GM12865 (cell line): ENCODE measurements around the gene AK1.
A peak's percentile ranks its signal among the peaks of the same experiment; 100 is the strongest.

Experiments
- DNase-seq: peaks from one replicate; pipeline ENCODE4 v3.0.0; 2010; ENCODE audit warnings: low read depth
- H3K4me3 ChIP-seq: 2 replicates; pipeline ENCODE4 v1.5.1; 2011; ENCODE audit warnings: mild to moderate bottlenecking, low read depth, low read length, control low read depth
- TF ChIP-seq, protein P1 (sequence below): IDR thresholded peaks from 2 replicates; pipeline ENCODE4 v1.5.1; 2011; ENCODE audit warnings: low read length, control low read depth, low read depth, inconsistent platforms; ENCODE audit not compliant: insufficient read depth; ENCODE audit errors: missing control alignments

Gene AK1

DNA sequence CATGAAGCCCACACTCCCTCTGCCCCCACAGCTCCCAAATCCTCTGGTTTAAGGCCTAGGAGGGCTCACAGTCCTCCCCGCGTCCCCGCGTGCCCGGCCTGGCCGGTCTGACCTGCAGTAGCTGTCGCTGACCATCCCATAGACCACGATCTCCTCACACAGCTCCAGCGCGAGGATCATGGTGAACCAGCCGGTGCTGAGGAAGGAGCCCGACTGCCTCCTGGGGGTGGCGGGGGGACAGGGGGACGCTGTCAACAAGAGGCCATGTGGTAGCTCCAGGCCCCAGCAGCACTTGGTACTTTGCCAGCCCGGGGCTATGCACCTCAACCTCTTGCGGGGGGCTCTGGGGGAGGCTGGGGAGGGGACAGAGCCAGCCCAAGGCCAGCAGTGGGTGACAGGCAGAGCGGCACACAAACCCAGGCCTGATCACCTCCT lies 32.4 kb upstream of the AK1 start:
- DNase-seq: no peak
- H3K4me3 ChIP-seq: no peak overlapping the region
- TF ChIP-seq, protein P1, sequence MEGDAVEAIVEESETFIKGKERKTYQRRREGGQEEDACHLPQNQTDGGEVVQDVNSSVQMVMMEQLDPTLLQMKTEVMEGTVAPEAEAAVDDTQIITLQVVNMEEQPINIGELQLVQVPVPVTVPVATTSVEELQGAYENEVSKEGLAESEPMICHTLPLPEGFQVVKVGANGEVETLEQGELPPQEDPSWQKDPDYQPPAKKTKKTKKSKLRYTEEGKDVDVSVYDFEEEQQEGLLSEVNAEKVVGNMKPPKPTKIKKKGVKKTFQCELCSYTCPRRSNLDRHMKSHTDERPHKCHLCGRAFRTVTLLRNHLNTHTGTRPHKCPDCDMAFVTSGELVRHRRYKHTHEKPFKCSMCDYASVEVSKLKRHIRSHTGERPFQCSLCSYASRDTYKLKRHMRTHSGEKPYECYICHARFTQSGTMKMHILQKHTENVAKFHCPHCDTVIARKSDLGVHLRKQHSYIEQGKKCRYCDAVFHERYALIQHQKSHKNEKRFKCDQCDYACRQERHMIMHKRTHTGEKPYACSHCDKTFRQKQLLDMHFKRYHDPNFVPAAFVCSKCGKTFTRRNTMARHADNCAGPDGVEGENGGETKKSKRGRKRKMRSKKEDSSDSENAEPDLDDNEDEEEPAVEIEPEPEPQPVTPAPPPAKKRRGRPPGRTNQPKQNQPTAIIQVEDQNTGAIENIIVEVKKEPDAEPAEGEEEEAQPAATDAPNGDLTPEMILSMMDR: no peak

DNA sequence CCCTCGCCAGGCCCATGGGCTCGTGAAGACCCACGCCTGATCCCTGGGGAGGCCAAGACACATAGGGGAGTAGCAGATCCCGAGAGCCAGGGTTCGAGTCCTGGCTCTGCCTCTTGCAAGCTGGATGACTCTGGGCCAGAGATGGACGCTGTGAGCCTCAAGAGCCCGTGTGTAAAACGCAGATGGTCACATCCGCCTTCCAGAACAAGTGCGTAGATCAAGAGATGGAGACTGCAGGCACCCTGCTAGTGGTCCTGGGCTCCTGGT lies 31.1 kb upstream of the AK1 start:
- TF ChIP-seq, protein P1: no peak
- DNase-seq: no peak
- H3K4me3 ChIP-seq: no peak overlapping the region

DNA sequence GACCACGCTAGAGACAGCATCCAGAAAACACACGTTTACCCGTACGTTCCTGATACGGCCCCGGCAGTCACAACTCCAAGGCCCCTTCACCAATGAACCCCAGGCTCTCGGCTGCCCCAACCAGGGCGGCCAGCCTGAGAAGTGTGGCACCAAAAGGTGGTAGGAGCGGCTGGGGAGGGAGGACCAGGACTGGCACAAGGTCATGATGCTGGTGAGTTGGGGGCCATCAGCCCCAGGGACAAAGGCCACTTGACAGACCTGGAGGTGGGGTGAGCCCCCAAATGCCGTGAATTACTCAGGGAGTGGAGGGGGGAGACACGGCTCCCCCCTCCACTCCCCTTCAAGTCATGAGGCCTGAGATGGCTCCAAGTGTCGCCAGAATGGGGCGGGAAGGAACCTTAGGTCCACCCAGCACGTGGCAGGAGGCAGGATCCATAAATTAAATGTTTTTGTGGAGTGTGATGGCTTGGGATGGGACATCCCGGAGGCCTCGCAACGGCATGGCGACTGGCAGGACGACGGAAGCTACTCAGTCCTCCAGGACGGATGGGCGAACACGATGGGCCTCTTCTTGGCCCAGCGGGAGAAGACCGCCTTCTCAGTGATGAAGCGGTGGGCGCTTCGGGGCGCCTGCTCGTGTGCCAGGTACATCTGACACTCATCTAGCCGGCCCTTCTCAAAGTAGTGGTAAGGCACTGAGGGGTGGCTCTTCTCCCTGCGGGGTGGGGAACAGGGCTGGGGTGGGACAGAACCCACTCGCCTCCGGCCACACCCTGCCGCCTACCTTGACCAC lies 30.6 kb upstream of the AK1 start:
- no peak overlapping the region for H3K4me3 ChIP-seq
- TF ChIP-seq, protein P1: no peak
- no peak for DNase-seq

DNA sequence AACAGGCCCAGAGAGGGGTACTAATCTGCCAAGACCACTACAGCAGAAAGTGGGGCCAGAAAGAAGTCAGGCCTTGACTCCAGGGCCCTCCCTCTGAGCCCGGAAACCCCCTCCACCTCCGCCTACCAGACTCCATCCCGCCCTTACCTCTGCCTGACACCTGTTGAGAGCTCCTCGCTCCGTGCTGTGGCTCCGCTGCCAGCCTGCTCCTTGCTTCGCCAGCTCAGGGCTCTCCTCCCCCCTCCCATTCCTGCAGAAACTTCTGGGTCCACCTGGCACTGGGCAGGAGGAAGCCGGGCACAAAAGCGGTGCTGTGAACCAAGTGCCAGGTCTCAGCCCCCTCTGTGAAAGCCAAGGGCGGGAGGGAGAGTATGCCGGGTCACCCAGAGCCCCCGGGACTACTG lies 28.3 kb upstream of the AK1 start:
- DNase-seq: peak; percentile 75
- H3K4me3 ChIP-seq: peak overlapping the region; percentile 64
- TF ChIP-seq, protein P1: no peak

DNA sequence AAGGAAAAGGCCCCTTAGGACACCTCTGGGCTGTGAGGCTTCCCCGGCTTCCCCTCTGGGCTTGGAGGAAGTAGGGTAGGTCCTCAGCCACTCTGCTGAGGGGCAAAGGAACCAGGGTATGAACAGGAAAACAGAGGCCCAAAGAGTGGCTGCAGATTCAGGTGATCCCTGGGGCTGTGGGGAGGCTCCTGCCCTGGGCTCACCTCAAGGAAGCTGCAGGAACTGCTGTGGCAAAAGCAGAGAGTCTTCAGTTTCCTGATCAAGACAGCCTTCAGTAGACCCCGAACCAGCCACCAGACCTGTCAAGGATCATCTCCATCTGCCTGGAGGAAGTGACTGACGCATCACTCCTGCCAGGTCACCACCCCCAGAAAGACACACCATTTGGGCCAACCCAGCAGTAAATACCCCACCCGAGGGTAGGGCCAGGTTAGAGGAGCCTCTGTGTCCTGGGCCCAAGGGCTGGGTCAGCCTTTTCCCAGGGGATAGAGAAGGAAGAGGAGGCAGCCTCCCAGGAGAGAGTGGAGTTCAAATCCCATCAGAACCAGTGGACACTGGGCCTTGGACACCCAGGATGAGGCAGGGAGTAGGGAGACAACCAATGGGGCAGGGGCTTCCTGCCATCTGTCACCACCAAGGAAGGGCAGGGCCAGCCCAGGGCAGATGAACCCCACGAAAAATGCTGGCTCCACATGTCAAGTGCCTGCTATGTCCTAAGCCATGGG lies 27.7 kb upstream of the AK1 start:
- DNase-seq: peak; percentile 77
- H3K4me3 ChIP-seq: peak overlapping the region; percentile 64
- TF ChIP-seq, protein P1: no peak

DNA sequence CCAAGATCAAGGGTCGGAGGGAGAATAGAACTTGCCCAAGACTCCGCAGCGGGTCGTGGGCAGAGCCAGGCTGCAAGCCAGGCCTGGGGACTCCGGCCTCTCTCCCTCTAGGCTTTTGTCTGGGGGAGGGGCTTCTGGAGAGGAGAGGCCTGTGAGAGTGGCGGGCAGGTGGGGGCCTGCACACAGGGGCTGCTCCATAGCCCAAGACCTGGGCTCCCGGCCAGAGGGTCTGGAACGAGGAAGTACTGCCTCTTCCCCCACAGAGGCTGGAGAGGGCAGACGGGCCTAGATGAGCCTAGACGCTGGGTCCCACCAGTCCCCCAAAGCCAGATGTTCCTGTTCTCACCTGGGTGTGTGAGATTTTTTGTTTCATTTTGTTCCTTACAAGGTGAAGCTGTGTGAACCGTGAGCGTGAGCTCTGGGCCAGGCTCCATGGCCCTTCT lies 27.1 kb upstream of the AK1 start:
- TF ChIP-seq, protein P1: no peak
- peak overlapping the region; percentile 64 for H3K4me3 ChIP-seq
- DNase-seq: peak; percentile 47
